ENCODE measurements around the gene SYMPK.

DNA sequence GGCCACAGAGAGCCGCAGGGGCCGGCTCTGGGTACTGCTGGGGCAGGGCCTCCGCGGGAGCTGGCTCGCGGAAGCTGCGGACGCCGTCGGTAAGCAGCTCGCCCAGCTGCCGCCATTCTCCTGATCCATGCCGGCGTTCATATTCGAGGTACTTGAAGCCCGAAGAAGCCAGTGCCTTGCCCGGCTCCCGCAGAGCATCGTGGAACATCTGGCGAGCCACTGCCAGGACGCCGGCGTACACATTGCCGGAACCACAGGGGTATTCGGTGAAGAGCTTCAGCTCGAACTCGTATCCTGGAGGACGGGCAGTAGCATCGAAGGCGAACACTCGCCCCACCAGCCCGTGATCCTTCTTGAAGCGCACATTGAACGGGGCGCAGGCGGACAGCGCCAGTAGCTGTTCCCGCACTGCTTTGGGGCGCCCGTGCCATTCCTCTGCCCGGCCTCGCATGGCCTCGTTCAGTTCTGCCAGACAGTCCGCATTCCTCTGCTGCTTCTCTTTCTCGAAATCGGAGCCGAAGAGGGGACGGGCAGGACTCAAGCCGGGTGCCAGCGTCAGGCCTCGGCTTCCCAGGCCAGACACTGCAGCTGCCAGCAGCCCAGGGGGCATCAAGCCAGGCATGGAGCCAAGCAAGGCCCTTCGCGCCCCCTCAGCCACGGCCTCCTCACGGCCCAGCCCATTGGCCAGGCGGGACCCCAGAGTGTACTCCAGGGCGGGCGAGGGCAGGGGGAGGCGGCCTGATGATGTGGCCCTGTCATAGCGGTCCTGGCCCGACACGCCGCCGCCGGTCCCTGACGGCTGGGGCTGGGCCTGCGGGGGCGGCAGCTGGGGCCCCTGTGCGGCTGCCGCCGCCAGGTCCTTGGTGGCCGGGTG lies 22.0 kb upstream of the SYMPK start:
- TF ChIP-seq CTCF (IDR thresholded peaks at IDR 0.05; ENCODE audit: poor library complexity), result no peak
- TF ChIP-seq EZH2 (IDR thresholded peaks at IDR 0.05; ENCODE audit: borderline replicate concordance), result no peak

All from hepatocyte (in vitro differentiated cells).